ENCODE results near the gene PGLYRP3. TPM values are rescaled to one million over a fixed set of nuclear protein-coding genes. Genes with fewer than 3 reads are reported as not detected.
"Not testable (repeated sequence)": the region's sequence is repeated elsewhere in the genome, so short reads cannot be mapped to it uniquely, and the experiment has no call there.

Gene PGLYRP3
- total RNA-seq, 1 donor from 2014 or later: 0.87 TPM

GRCh38 chr1:153349363-153350320 is 36.9 kb upstream of the PGLYRP3 start:
- H3K9me3 Mint-ChIP-seq: no peaks in the 10 kb centered on the region
- peak; percentile 58 for DNase-seq (ENCODE audit: extremely low spot score, unreplicated experiment)
- no peaks in the 10 kb centered on the region for H3K36me3 Mint-ChIP-seq
- H3K27me3 Mint-ChIP-seq: peaks cover 22% of the 10 kb centered on the region
- H3K4me1 Mint-ChIP-seq (ENCODE audit: unreplicated experiment): peaks cover under 1% of the 10 kb centered on the region
- no peak for TF ChIP-seq CTCF (conservative IDR thresholded peaks at IDR 0.05)
- H3K27ac Mint-ChIP-seq: no peak overlapping the region
- H3K4me3 Mint-ChIP-seq: no peak overlapping the region

GRCh38 chr1:153348511-153349362 is 36.0 kb upstream of the PGLYRP3 start, which contains the start of gene PGLYRP4:
TSS of gene PGLYRP4 (minus strand) at chr1:153348841. CDS start at chr1:153347932, 909 bp downstream.
- Mint-ChIP-seq H3K27ac (no peak within 1 kb of the TSS), H3K27me3 (peaks cover 27% of the 10 kb centered on the region), H3K9me3 (no peaks in the 10 kb centered on the region), H3K36me3 (no peaks in the 10 kb centered on the region), H3K4me3 (peak within 1 kb of the TSS; percentile 10), H3K4me1 (ENCODE audit: unreplicated experiment) (peaks cover 5% of the 10 kb centered on the region)
- DNase-seq (ENCODE audit: extremely low spot score, unreplicated experiment): peak; percentile 49
- no peak for TF ChIP-seq CTCF (conservative IDR thresholded peaks at IDR 0.05)

GRCh38 chr1:153347856-153348255 is 35.1 kb upstream of the PGLYRP3 start:
- peak; percentile 29 for DNase-seq (ENCODE audit: extremely low spot score, unreplicated experiment)
- Mint-ChIP-seq H3K4me3 (peak overlapping the region; percentile 10), H3K27me3 (peaks cover 27% of the 10 kb centered on the region), H3K27ac (no peak overlapping the region), H3K4me1 (ENCODE audit: unreplicated experiment) (peaks cover 10% of the 10 kb centered on the region), H3K36me3 (no peaks in the 10 kb centered on the region), H3K9me3 (no peaks in the 10 kb centered on the region)
- TF ChIP-seq CTCF (conservative IDR thresholded peaks at IDR 0.05): no peak

- peaks cover 27% of the 10 kb centered on the region for H3K27me3 Mint-ChIP-seq
- DNase-seq (ENCODE audit: extremely low spot score, unreplicated experiment): peak; percentile 22
- H3K36me3 Mint-ChIP-seq, H3K27ac Mint-ChIP-seq, H3K4me3 Mint-ChIP-seq, H3K9me3 Mint-ChIP-seq: not testable (repeated sequence)
- peaks cover 10% of the 10 kb centered on the region for H3K4me1 Mint-ChIP-seq (ENCODE audit: unreplicated experiment)
Measured at GRCh38 chr1:153347049-153347448, 34.3 kb upstream of the PGLYRP3 start.

GRCh38 chr1:153346077-153346723 is 33.4 kb upstream of the PGLYRP3 start:
- Mint-ChIP-seq H3K27me3 (peaks cover 27% of the 10 kb centered on the region), H3K27ac (no peak overlapping the region), H3K4me1 (ENCODE audit: unreplicated experiment) (peaks cover 10% of the 10 kb centered on the region), H3K9me3 (no peaks in the 10 kb centered on the region), H3K36me3 (no peaks in the 10 kb centered on the region), H3K4me3 (no peak overlapping the region)
- TF ChIP-seq CTCF (conservative IDR thresholded peaks at IDR 0.05): no peak
- DNase-seq (ENCODE audit: extremely low spot score, unreplicated experiment): peak; percentile 40

Data from type B pancreatic cell (in vitro differentiated cells).